Esophagus muscularis mucosa (tissue), 3 donors: Measurements from ENCODE around the gene KNG1.

Experiments
- CTCF ChIP-seq, 3 experiments: fragments of 200-600 bp in 2 of 3; fragments of 450-650 bp in 1 of 3; sonication (generic) in 2 of 3; IDR thresholded peaks; one replicate each; pipeline ENCODE4 v1.5.1; 2017 to 2019; ENCODE audit warnings: antibody characterized with exemption in 3 of 3, mild to moderate bottlenecking in 2 of 3, moderate library complexity in 1 of 3
- POLR2A ChIP-seq: fragments of 450-650 bp; IDR thresholded peaks from one replicate; pipeline ENCODE4 v1.6.1; 2017; ENCODE audit warnings: antibody characterized with exemption, moderate library complexity, mild to moderate bottlenecking, low read depth

- TF ChIP-seq CTCF (IDR thresholded peaks at IDR 0.05) = no peak
- no peak for TF ChIP-seq POLR2A
These were observed 33.2 kb downstream of the KNG1 start for GRCh38 chr3:186750316-186750715.
